ENCODE data around the gene RNF175.
A peak's percentile ranks its signal among the peaks of the same experiment; 100 is the strongest.
"Not testable (repeated sequence)": the region's sequence is repeated elsewhere in the genome, so short reads cannot be mapped to it uniquely, and the experiment has no call there.

Gene RNF175

GRCh38 chr4:153683763-153684181 lies 76.1 kb downstream of the RNF175 start:
- ATAC-seq, result no peak
- DNase-seq, result no peak

GRCh38 chr4:153679486-153679885 lies 80.3 kb downstream of the RNF175 start:
- no peak for DNase-seq
- no peak for ATAC-seq

GRCh38 chr4:153676984-153677383 lies 82.8 kb downstream of the RNF175 start:
- ATAC-seq, result no peak
- no peak for DNase-seq

GRCh38 chr4:153676486-153676885 lies 83.3 kb downstream of the RNF175 start:
- DNase-seq (no peak), ATAC-seq (no peak)

- ATAC-seq, result peak; percentile 40
- no peak for DNase-seq
These were observed 90.0 kb downstream of the RNF175 start for GRCh38 chr4:153669838-153670237.

GRCh38 chr4:153668647-153669046 lies 91.2 kb downstream of the RNF175 start:
- DNase-seq (no peak), ATAC-seq (no peak)

GRCh38 chr4:153666505-153666904 lies 93.3 kb downstream of the RNF175 start:
- not testable (repeated sequence) for DNase-seq, ATAC-seq

- DNase-seq (no peak), ATAC-seq (no peak)
These were observed 96.2 kb downstream of the RNF175 start for GRCh38 chr4:153663667-153664066.

- ATAC-seq, result no peak
- no peak for DNase-seq
These were observed 97.9 kb downstream of the RNF175 start for GRCh38 chr4:153661908-153662307.

GRCh38 chr4:153661215-153661822 lies 98.5 kb downstream of the RNF175 start:
- DNase-seq (no peak), ATAC-seq (no peak)
